ENCODE results near the gene TRANK1.
"Not testable (repeated sequence)": the region's sequence is repeated elsewhere in the genome, so short reads cannot be mapped to it uniquely, and the experiment has no call there.

Gene TRANK1

DNA sequence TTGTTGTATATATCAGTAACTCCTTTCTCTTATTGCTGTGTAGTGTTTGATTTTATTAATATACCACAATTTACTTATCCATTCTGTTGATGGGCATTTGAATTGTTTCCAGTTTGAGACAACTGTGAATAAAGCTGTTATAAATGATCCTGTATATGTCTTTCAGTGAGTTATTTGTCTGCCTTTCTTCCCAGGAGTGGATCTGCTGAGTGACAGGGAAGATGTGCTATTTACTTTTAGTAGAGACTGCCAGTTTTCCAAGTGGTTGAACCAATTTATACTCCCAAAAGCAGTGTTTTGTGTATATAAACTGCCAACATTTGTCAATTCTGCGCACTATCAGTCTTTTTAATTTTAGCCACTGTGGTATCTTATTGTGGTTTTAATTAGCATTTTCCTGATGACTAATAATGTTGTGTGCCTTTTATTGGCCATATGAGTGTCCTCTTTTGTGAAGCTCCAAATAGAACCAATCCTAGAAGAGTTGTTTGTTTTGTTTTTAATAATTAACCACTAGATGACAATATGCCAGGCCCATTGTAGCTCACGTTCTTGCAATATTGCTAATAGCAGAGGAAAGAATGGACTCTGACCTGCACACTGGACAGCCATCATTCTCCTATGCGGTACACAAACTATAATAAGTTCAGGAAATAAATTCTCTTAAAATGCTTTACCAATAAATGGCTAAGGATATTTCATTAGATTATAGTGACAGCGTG, 25.3 kb downstream of the TRANK1 start:
- peaks cover under 1% of the 10 kb centered on the region; the same call in 1 of the 2 replicates for H3K4me1 ChIP-seq (ENCODE audit: insufficient read depth, low read length)
- H3K9me3 ChIP-seq (ENCODE audit: control insufficient read depth, insufficient read depth, low read length) = no peaks in the 10 kb centered on the region; the same call in none of the 2 replicates
- H3K36me3 ChIP-seq (ENCODE audit: insufficient read depth, low read length) = no peaks in the 10 kb centered on the region
- H3K9ac ChIP-seq (ENCODE audit: low read depth, low read length) = no peak overlapping the region

DNA sequence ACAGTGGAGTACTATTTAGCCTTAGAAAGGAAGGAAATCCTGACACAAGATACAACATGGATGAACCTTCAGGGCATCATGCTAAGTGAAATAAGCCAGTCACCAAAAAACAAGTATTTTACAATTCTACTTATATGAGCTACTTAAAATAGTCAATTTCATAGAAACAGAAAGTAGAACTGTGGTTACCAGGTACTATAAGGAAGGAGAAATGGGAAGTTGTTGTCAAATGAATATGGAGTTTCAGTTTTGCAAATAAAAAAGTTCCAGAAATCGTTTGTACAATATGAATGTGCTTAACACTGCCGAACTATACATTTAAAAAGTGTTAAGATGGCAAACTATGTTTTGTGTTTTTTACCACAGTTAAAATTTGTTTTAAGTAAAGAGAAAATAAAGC, 26.8 kb downstream of the TRANK1 start:
- Histone ChIP-seq H3K36me3 (ENCODE audit: insufficient read depth, low read length) (no peaks in the 10 kb centered on the region), H3K4me1 (ENCODE audit: insufficient read depth, low read length) (no peaks in the 10 kb centered on the region), H3K9ac (ENCODE audit: low read depth, low read length) (no peak overlapping the region), H3K9me3 (ENCODE audit: control insufficient read depth, insufficient read depth, low read length) (no peaks in the 10 kb centered on the region; the same call in none of the 2 replicates)

DNA sequence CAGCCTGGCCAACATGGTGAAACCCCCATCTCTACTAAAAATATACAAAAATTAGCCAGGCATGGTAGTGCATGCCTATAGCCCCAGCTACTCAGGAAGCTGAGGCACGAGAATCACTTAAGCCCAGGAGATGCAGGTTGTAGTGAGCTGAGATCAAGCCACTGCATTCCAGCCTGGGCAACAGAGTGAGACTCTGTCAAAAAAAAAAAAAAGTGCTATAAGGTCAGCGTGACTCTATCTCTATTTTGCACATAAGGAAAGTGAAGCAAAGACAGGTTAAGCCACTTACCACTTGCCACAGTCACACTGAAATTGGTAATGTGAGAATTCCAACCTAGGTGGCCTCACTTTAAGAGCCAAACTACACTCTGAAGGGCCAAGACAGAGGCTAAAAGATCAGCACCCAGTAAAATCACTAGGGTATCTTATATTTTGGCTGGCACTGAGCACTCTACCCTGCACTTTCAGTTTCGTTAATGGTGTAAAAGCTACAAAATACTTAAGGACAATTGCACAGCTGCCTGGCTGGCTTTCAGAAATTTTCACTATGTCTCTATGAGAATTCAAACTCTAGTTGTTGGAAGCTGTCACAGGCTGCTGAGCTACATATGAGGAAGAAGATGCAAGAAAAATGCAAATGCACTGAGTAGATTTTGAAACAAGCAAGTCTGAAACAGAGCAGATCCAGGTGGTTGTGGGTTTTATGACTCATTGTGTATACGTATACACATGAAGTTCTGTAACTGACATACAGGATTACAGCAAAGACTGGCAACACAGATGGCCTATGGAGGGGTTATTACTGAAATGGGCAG, 32.7 kb downstream of the TRANK1 start:
- H3K9ac ChIP-seq (ENCODE audit: low read depth, low read length) = no peak overlapping the region
- peaks cover 7% of the 10 kb centered on the region; the same call in 1 of the 2 replicates for H3K4me1 ChIP-seq (ENCODE audit: insufficient read depth, low read length)
- H3K36me3 ChIP-seq (ENCODE audit: insufficient read depth, low read length) = no peaks in the 10 kb centered on the region
- no peaks in the 10 kb centered on the region for H3K9me3 ChIP-seq (ENCODE audit: control insufficient read depth, insufficient read depth, low read length)

DNA sequence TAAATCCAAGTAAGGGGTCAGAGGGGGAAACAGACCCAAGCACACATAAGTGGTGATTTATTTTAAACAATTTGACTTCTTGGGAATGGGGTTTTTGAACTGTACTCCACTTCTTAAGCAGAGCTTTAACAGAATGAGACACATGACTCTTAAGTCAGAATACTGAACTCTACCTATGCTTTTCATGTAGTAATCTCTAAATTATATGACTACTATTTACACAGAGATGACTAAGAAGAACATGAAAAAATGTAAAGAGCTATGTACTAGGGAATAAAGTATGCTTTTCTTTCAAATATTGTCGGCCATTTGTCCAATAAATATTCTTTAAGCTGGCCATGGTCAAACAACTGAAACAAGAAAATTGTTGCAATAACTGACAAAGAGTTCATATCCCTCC, 35.2 kb downstream of the TRANK1 start:
- Histone ChIP-seq H3K9me3 (ENCODE audit: control insufficient read depth, insufficient read depth, low read length) (no peaks in the 10 kb centered on the region), H3K9ac (ENCODE audit: low read depth, low read length) (no peak overlapping the region), H3K4me1 (ENCODE audit: insufficient read depth, low read length) (peaks cover 7% of the 10 kb centered on the region; the same call in 1 of the 2 replicates), H3K36me3 (ENCODE audit: insufficient read depth, low read length) (no peaks in the 10 kb centered on the region)

DNA sequence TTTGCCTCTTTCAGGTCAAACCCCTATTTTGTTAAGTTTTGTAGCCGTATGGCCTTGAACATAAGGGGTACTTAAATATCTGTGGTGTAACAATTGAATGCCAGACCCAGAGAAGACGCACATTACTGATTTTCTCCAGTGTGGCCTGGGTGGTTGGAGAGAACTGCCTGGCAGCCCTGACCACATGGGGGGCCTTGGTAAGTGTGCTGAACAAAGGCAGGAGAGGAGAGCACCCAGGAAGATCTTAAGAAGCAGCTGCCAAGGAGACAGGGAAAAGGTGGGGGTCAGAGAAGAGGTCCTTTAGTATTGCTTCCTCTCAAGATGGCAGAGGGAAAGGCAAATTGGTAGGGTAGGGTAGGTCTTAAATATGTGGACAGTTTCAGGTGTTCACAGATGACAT, 35.7 kb downstream of the TRANK1 start:
- Histone ChIP-seq H3K9ac (ENCODE audit: low read depth, low read length) (no peak overlapping the region), H3K9me3 (ENCODE audit: control insufficient read depth, insufficient read depth, low read length) (no peaks in the 10 kb centered on the region), H3K36me3 (ENCODE audit: insufficient read depth, low read length) (no peaks in the 10 kb centered on the region), H3K4me1 (ENCODE audit: insufficient read depth, low read length) (peaks cover 7% of the 10 kb centered on the region; the same call in 1 of the 2 replicates)

DNA sequence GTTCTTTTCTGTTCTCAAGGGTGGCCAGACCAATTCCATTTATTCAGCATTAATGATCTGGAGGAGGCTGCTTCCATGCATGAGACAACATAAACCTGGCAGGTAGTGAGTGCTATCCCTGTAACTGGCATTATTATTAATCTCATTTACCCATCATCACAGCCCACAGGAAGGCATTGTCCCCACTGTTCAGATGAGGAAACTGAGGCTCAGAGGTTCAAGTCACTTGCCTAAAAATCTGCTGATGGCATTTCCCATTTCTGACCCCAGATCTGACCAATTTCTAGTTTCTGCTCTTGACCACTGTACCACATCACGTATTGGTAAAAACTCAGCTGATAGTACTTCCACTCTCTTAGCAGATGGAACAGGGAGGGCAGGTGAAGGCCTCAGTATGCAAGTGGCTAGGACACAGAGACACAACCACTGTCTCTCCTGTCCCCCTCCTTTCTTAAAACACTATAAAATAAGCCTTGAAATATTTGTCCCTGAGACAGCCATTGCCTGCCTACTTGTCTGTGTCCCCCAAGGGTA, 36.1 kb downstream of the TRANK1 start:
- H3K36me3 ChIP-seq (ENCODE audit: insufficient read depth, low read length) = no peaks in the 10 kb centered on the region
- no peak overlapping the region for H3K9ac ChIP-seq (ENCODE audit: low read depth, low read length)
- H3K4me1 ChIP-seq (ENCODE audit: insufficient read depth, low read length) = peaks cover 7% of the 10 kb centered on the region; the same call in 1 of the 2 replicates
- H3K9me3 ChIP-seq (ENCODE audit: control insufficient read depth, insufficient read depth, low read length) = no peaks in the 10 kb centered on the region

DNA sequence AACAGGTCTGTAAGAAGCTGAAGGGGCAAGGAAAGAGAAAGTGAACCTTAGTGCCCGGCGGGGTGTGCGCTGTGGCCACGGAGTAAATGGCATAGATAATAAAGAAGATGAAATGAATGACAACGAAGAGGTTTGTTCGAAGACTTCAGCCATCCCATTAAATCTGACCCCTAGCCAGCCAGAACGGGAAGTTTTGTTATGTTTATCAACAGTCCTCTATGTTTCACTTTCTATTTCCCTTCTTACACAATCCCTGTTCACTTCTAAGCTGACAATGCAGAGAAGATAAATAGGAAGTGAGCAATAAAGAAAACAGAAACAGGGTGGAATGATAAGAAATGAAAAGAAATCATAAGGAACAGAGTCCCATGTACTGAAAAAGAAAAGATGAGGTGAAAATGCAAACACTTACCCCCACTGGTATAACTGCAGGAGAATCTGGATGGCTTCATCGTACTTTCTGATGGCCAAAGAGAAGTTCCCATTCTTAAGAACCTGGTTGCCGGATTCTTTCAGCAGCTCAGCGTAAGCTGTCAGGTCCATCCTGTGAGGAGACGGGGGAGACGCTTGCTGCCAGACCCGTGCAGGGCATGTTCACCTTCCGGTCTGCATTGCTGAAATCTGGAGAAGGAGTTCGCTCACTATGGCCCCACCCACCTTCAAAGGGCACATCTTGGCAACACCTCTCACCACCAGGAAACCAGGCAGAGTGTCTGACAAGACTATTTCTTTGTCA, 36.8 kb downstream of the TRANK1 start:
- H3K4me1 ChIP-seq (ENCODE audit: insufficient read depth, low read length) = peaks cover 7% of the 10 kb centered on the region; the same call in 1 of the 2 replicates
- H3K9ac ChIP-seq (ENCODE audit: low read depth, low read length) = no peak overlapping the region
- H3K36me3 ChIP-seq (ENCODE audit: insufficient read depth, low read length) = no peaks in the 10 kb centered on the region
- H3K9me3 ChIP-seq (ENCODE audit: control insufficient read depth, insufficient read depth, low read length) = no peaks in the 10 kb centered on the region

DNA sequence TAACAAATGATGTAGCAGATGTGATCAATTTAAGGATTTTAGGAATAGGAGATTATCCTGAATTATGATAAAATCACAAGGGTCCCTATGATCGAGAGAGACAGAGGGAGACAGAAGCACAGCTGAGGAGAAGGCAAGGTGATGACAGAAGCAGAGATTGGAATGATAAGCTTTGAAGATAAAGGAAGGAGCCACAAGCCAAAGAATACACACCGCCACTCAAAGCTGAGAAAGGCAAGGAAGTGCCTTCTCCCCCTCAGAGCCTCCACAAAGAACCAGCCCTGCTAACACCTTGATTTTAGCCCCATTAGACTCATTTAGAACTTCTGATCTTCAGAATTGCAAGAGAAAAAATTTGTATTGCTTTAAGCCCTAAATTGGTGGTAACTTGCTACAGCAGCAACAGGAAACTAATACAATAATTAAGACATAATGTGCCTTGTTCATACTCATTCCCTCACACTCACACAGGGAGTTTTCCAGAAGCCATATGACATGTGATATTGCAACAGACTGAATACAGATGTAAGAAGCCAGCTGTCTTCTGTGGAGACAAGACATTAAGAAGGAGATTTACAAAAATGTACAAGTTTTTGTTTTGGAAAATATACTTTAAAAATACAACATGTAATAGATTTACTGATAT, 38.2 kb downstream of the TRANK1 start:
- H3K9ac ChIP-seq (ENCODE audit: low read depth, low read length) = no peak overlapping the region
- peaks cover 7% of the 10 kb centered on the region; the same call in 1 of the 2 replicates for H3K4me1 ChIP-seq (ENCODE audit: insufficient read depth, low read length)
- no peaks in the 10 kb centered on the region for H3K36me3 ChIP-seq (ENCODE audit: insufficient read depth, low read length)
- H3K9me3 ChIP-seq (ENCODE audit: control insufficient read depth, insufficient read depth, low read length) = no peaks in the 10 kb centered on the region

DNA sequence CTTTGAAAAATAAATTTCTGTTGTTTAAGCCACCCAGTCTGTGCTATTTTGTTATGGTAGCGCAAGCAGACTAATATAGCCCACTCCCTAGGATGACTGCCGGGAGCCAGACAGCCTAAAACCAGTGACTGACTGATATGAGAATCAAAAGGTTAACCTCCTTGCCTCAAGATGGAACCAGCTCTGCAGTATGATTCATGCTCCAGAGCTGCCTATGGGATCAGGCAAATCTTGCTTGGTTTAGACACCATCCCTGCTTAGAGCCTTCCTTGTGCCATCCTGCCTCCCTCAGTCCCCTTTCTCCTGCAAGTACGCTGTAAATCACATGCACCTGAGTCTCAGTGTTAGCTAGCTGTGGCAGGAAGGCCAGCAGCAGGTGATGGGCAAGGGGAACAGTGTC, 39.3 kb downstream of the TRANK1 start:
- no peak overlapping the region for H3K9ac ChIP-seq (ENCODE audit: low read depth, low read length)
- peaks cover 7% of the 10 kb centered on the region; the same call in 1 of the 2 replicates for H3K4me1 ChIP-seq (ENCODE audit: insufficient read depth, low read length)
- no peaks in the 10 kb centered on the region for H3K36me3 ChIP-seq (ENCODE audit: insufficient read depth, low read length)
- no peaks in the 10 kb centered on the region for H3K9me3 ChIP-seq (ENCODE audit: control insufficient read depth, insufficient read depth, low read length)

DNA sequence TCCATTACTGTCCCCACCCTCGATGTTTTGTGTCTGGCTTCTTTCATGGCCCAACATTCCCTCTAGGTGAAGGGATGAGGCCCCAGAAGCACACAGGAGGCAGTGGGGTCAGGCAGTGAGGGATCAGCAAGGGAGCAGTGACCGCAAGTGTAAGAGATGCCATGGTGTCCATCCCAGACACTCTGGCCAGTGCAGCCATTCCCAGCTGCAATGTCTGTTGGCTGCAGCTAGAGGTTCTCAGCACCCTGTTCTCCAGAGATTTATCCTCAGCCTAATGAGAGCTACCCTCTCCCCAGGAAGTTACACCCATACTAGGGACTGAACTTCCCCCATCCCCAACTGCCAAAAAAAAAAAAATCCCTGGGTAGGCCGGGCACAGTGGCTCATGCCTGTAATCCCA, 40.2 kb downstream of the TRANK1 start:
- Histone ChIP-seq H3K9ac (ENCODE audit: low read depth, low read length) (no peak overlapping the region), H3K9me3 (ENCODE audit: control insufficient read depth, insufficient read depth, low read length) (no peaks in the 10 kb centered on the region), H3K4me1 (ENCODE audit: insufficient read depth, low read length) (peaks cover 7% of the 10 kb centered on the region; the same call in 1 of the 2 replicates), H3K36me3 (ENCODE audit: insufficient read depth, low read length) (no peaks in the 10 kb centered on the region)

DNA sequence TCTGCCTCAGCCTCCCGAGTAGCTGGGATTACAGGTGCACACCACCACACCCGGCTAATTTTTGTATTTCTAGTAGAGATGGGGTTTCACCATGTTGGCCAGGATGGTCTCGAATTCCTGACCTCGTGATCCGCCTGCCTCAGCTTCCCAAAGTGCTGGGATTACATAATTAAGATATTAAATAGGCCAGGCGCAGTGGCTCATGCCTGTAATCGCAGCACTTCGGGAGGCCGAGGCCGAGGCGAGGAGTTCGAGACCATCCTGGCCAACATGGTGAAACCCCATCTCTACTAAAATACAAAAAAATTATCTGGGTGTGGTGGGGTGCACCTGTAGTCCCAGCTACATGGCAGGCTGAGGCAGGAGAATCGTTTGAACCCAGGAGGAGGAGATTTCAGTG, 40.8 kb downstream of the TRANK1 start:
- not testable (repeated sequence) for H3K36me3 ChIP-seq (ENCODE audit: insufficient read depth, low read length); H3K9me3 ChIP-seq (ENCODE audit: control insufficient read depth, insufficient read depth, low read length); H3K4me1 ChIP-seq (ENCODE audit: insufficient read depth, low read length); H3K9ac ChIP-seq (ENCODE audit: low read depth, low read length)

DNA sequence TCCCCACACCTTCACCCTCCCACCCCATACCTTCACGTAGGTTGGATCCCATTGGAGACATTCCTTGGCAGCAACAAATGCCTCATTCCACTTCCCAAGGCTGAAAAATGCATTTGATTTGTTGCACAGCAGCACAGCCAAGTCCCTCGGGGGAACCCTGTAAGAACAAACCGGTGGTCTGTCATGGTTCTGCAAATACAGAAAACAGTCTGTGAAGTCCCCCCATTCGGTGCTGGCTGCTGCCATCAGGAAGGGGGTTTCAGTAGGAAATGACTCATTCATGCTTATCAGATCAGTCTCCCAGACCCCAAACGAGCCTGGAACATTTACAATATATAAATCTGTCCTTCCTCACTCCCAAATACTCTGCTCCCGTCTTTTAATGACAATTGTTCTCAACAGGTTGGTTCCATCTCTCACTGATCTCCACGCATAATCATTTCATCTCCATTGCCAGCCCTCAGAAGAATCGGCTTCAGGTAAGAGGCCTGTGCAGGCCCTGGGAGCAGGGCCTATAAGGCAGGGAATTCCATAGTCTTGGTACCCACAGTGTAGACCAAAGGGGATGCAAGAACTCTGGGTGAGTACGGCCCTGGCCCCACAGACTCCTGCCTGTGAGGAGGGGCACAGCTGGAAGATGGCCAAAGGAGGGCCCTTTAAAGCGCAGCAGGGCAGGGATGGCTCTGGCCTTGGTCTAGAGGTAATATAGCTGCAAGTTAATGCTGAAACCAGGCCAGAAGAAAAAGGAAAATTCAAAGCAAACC, 41.6 kb downstream of the TRANK1 start:
- Histone ChIP-seq H3K36me3 (ENCODE audit: insufficient read depth, low read length) (no peaks in the 10 kb centered on the region), H3K4me1 (ENCODE audit: insufficient read depth, low read length) (peaks cover 5% of the 10 kb centered on the region; the same call in 1 of the 2 replicates), H3K9ac (ENCODE audit: low read depth, low read length) (no peak overlapping the region), H3K9me3 (ENCODE audit: control insufficient read depth, insufficient read depth, low read length) (no peaks in the 10 kb centered on the region)

DNA sequence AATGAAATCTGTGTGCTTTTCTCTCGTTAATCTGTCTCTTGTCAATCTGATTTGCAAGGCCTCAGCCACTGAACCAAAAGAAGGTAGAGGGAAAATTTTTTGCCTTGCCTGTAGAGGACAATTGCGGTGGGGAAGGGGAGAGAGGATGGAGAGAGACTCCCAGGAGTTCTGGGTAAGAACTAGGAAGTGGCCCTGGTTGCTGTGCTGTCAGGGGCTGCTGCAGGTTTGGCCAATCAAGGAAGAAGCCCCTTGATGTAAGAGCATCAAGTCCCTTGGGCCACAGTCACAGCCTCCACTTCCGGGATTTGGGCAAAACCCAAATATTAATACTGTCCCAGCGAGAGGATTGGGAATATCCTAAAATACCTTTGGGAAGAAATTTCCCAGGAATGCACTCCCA, 43.3 kb downstream of the TRANK1 start:
- Histone ChIP-seq H3K36me3 (ENCODE audit: insufficient read depth, low read length) (no peaks in the 10 kb centered on the region), H3K9ac (ENCODE audit: low read depth, low read length) (no peak overlapping the region), H3K9me3 (ENCODE audit: control insufficient read depth, insufficient read depth, low read length) (no peaks in the 10 kb centered on the region), H3K4me1 (ENCODE audit: insufficient read depth, low read length) (no peaks in the 10 kb centered on the region)
